DMS 273 (cell line): ENCODE measurements around the gene PLEKHA5.
"Not testable (repeated sequence)": the region's sequence is repeated elsewhere in the genome, so short reads cannot be mapped to it uniquely, and the experiment has no call there.

Experiments
- DNase-seq: peaks from one replicate; lab custom pipeline; 2025; ENCODE audit not compliant: unreplicated experiment; lab: John Stamatoyannopoulos, UW

Gene PLEKHA5

GRCh38 chr12:19276767-19277166, 147.2 kb downstream of the PLEKHA5 start:
- DNase-seq: no peak

DNA sequence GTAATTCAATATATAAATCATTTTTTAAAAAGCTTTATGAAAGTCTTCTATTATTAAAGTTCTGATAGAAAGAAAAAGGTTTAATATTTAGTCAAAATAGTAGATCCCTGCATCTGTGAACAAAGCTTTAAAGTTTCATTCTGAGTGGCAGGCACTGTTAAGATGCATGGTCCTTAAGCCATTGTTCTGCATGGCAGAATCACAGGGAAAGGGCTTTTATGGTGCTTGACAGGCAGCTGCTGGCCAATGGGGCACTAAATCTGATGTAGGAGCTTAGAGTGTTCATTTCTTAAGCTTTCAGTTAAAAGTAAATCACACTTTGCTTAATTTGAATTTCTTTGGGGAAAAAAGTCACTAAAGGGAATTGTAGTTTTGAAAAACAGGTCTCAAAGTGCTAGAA, 148.2 kb downstream of the PLEKHA5 start:
- no peak for DNase-seq

- DNase-seq: no peak
Measured at GRCh38 chr12:19278407-19278806, 148.9 kb downstream of the PLEKHA5 start.

GRCh38 chr12:19282133-19282699, 152.7 kb downstream of the PLEKHA5 start:
- DNase-seq: no peak

GRCh38 chr12:19284658-19285057, 155.1 kb downstream of the PLEKHA5 start:
- no peak for DNase-seq

GRCh38 chr12:19285793-19286448, 156.4 kb downstream of the PLEKHA5 start:
- no peak for DNase-seq

DNA sequence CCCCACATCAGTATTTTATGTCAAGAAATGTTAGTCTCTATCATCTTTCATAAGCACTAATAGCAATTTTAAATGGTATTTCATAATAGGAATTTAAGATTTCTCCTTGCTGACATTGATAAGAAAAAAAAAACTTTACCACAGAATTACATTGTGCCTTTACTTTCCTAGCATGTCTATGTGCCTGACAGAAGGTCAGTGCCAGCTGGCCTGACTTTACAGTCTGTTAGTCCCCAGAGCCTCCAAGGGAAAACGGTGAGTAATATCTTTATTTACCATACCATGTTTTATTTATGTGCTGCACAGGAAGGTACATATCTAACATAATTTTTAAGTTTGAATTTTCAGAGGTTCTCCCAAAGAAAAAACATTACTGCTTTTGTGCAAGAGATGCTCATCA, 157.8 kb downstream of the PLEKHA5 start:
- DNase-seq: peak; percentile 74

GRCh38 chr12:19288161-19288560, 158.6 kb downstream of the PLEKHA5 start:
- DNase-seq: no peak

GRCh38 chr12:19288603-19289244, 159.2 kb downstream of the PLEKHA5 start:
- DNase-seq: peak; percentile 54

DNA sequence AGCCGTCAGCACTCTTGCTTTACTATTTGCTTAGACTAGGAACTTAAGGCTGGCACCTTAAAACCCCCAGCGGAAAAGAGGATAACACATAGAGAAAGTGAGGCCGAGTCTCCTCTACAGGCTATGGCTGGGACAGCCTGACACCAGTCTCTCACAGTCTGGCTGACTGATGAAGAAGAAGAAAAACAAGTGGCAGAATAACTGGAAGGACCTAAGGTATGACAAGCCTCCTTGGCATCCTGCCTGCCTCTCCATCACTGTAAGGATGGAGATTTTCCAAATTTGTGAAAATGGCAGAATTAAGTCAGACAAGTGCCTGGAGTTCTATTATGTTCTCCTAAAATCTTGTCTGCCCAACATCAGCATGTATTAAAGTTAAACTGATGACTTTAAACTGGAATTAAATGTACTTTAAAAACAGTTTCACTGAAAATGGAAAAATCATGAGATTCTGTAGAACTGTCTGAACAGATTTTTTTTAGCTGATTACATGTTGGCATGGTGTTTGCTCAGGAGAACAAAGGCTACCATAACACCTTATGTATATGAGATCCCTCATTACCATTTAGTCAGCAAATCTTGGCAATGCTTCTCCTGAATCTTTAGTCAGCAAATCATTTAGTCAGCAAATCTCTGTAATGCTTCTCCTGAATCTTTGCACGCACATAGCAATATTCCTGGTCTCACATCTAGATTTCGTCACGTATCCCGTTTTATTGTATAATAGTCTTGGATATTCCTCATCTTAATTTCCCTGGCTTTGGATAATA, 169.5 kb downstream of the PLEKHA5 start:
- no peak for DNase-seq

GRCh38 chr12:19299765-19300164, 170.2 kb downstream of the PLEKHA5 start:
- DNase-seq: no peak

- DNase-seq: no peak
Measured at GRCh38 chr12:19301223-19301622, 171.7 kb downstream of the PLEKHA5 start.

DNA sequence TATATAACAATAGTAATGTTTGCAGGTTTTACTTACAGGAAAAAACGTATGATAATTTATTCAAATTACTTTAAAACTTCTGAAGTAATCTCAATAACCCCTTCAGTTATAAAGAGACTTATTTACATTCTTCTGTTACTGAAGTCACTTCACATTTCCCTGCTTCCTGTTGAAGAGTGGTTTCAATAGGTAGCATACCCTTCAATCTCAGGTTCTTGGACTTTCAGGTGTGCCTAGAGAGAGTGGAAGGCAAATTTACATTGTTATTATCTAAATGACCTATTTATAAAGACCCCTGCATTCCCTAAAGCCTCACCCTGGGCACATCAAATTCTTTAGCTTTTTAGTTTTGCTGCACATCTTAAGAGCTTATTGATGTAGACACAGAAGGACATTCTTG, 172.2 kb downstream of the PLEKHA5 start:
- no peak for DNase-seq

GRCh38 chr12:19302100-19302640, 172.6 kb downstream of the PLEKHA5 start:
- no peak for DNase-seq

- no peak for DNase-seq
Measured at GRCh38 chr12:19303496-19303895, 174.0 kb downstream of the PLEKHA5 start.

DNA sequence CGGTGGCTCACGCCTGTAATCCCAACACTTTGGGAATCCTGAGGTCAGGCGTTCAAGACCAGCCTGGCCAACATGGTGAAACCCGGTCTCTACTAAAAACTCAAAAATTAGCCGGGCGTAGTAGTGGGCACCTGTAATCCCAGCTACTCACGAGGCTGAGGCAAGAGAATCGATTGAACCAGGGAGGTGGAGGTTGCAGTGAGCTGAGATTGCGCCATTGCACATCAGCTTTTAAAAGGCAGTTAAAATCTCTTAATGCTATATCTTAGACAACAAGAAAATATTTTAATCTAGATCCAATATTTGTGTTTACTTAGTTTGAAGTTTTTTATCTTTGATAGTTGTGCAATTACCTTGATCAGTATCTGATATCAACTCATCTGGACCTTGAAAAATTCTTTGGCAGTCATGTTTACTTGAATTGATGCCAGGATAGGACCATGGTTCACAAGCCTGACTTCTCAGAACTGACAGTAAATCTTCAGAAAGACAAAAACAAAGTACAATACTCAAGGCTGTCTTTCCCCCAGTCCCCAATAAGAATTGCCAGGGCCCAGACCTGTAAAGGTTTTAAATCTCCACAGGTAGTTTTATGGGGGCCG, 174.7 kb downstream of the PLEKHA5 start:
- no peak for DNase-seq

- not testable (repeated sequence) for DNase-seq
Measured at GRCh38 chr12:19305621-19306020, 176.1 kb downstream of the PLEKHA5 start.

GRCh38 chr12:19306366-19306765, 176.8 kb downstream of the PLEKHA5 start:
- DNase-seq: no peak

DNA sequence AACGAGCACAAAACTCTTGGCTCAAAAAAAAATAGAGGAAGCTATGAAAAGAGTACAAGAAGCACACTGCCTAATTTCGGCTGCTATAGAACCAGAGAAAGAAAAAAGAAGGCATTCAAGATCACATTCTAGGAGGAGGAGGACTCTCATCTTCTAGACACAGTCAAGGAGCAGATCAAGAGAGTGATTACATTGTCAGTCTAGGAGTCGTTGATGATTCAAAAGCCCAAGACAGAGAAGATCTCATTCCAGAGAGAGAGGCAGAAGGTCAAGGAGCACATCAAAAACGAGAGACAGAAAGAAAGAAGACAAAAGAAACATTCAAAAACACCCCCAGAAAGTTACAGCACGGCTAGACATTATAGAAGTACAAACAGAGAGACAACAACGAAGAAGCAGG, 177.9 kb downstream of the PLEKHA5 start:
- DNase-seq: no peak

DNA sequence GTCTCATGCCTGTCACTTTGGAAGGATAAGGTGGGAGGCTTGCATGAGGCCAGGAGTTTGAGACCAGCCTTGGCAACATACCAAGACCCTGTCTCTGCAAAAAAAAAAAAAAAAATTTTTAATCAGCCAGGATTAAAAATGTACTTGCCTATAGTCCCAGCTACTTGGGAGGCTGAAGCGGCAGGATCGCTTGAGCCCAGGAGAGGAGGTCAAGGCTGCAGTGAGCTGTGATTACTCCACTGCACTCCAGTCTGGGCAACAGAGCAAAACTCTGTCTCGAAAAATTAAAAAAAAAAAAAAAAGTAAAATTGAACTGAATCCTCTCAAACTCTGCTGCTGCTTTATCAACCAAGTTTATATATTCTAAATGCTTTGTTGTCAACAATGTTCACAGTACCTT, 181.6 kb downstream of the PLEKHA5 start:
- DNase-seq: no peak

DNA sequence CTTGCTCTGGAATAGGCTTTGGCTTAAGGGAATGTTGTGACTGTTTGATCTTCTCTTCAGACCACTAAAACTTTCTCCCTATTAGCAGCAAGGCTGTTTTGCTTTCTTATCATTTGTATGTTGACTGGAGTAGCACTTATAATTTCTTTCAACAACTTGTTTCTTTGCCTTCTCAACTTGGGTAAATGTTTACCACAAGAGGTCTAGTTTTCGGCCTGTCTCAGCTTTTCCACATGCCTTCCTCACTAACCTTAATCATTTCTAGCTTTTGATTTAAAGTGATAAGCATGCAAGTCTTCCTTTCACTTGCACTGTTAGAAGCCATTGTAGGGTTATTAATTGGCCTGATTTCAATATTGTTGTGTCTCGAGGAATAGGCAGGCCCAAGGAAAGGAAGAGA, 183.1 kb downstream of the PLEKHA5 start:
- DNase-seq: no peak
